RPMI8226 (cell line): Measurements from ENCODE around the gene MCCC1.
"Not testable (repeated sequence)": the region's sequence is repeated elsewhere in the genome, so short reads cannot be mapped to it uniquely, and the experiment has no call there.

Source experiments
- DNase-seq: peaks from one replicate; pipeline ENCODE4 v3.0.0-alpha.2; 2015

MCCC1 gene

DNA sequence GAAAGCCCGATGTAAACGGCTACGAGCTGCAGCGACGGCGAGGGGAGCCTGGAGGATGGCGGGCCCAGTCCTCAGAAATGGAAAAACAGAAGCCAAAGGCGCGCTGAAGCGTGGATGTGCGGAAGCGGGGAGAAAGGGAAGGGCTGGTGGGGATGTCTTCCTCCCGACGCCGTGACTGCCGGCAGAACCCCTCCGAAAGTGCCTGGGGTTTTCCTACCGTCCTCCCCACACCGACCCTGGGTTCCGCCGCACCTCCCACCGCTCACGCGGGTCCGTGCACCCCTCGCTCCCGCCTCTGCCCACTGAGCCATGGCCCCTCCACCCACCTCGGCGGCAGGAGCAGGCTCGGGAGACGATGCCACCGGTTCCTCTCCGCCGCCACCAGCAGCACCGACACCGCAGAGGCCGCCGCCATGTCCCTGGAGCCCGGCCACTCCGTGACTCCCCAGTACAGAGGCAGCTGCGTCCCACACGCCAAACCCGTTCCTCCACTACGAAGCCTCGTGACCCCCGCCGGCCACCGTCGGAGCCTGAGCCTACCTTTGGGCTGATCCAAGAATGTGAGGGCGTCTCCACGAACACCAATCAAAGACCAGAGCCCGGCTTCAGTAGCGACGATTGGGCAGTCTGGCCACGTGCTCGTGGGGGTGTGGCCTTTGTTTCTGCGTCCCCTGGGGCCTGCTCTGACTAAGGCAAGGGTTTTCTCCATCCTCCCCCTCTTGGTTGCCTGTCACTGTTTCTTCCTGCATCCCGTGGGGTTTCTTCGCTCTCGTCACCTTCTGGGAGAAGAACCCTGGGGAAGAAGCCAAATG is at the start of gene MCCC1:
MCCC1 (minus strand) TSS at position 471 of the 812 bp plus-strand sequence; CDS start at position 415, 56 bp downstream.
- DNase-seq: peak; percentile 99

- no peak for DNase-seq
Measured at GRCh38 chr3:183148056-183148455, 48.8 kb upstream of the MCCC1 start.

DNA sequence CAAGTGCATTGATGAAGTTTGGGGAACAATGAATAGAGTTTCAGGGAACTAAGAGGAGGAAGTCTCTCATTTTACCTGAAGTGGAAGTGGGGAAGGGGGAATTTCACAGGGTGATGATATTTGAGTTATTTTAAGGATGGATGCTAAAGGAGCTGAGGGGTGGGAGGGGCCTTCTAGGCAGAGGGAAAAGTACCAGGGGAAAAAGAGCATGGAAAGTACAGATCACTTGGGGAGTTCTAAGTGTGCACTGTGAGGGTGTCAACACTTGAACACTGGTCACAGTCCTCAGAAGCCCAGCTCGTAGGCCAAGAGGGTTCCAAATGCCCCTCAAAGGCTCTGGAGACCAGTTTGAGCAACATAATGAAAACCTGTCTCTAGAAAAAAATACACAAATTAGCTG is 45.1 kb upstream of the MCCC1 start:
- no peak for DNase-seq

DNA sequence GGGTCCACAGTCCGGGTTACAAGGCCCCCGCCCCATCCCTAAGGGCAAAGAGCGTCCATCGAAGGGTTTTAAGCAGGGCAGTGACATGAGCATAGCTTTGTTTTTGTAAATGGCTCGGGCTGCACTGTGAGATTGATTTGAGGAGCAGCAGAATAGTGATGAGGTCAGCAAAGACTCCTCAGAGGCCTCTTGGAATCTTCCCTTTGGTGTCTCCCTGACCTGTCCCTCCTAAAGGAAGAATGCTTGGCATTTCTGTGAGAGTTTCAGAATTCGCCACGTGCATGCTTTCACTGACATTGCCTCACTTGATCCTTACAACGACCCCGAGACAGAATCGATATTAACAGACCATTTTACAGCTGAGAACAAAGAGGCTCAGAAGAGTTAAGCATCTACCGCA is 42.9 kb upstream of the MCCC1 start:
- DNase-seq: no peak

DNA sequence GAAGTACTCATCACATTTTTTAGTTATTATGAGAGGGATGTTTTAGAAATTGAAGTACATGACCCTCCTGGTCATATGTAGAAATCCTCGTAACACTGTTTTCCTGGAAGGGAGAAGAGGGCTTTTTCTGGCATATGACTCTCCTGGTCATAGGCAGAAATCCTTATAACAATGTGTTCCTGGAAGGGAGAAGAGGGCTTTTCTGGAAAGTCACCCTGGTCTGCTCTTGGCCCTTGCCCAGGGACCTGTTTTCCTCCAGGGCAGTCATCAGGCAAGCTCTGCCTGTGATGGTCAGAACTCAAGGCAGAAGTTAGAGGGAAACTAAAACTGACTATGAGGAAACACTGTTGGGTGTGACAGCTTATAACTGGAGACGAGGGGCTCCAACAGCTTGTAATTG is 35.5 kb upstream of the MCCC1 start:
- no peak for DNase-seq

- DNase-seq: no peak
Measured at GRCh38 chr3:183132409-183132808, 33.1 kb upstream of the MCCC1 start.

DNA sequence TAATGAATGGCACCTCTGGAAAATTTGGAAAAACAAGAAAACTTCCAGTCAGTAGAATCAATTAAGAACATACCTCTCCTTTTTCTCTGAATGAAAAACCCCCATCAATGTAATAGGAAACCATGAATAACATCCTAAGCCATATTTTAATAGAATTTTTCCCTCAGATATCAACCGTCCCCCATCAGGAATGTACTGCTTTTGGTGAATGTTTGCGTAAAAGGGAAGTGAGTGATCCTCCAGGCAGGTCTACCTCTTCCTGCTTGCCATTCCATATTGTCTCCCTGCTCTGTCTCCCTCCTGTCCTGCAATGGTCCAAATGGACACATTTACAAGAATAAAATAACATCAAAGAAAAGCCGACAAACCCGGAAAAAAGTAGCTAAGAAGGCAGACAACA is 32.4 kb upstream of the MCCC1 start:
- DNase-seq: no peak

DNA sequence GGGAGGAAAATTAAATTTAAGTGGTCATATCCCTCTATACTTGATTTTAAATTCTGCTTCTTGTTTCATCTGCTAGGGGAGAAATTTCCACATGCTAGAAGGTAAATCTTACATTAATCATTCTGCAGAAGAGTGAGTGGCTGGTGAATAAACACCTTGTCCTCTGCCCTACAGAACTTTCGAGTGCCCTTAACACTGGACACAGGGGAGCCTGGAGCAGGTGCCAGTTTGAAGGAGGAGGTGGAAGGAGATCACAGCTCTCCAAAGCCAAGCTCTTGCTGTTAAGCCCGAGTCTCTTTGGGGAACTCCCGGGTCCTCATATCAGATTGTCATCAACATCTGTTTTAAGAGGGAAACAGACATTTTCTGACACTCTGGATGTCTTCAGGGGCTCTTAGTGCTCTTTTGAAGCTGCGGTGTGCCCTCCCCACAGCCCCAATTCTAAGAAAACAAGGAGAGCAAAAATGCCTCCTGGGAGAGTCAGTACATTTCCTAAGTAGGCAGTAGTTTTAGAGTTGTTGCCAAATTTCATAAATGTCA is 32.0 kb upstream of the MCCC1 start:
- DNase-seq: no peak

DNA sequence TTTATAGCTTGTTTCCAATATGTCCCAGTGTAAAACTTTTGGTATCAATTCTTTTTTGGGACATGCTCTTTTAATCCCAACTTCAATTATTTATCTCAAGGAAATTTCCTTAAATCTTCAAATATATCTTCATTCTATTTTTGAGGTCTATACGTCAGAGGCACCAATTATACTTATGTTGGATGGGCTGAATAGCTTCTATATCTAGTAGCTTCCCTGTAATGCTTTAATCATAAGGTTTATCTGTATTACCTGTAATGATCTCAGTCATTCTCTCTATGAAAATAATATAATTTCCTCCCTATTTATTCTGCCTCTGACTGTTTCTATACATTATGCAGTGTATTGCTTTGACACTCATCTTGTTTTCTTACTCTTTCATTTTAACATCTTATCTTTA is 29.9 kb upstream of the MCCC1 start:
- no peak for DNase-seq

DNA sequence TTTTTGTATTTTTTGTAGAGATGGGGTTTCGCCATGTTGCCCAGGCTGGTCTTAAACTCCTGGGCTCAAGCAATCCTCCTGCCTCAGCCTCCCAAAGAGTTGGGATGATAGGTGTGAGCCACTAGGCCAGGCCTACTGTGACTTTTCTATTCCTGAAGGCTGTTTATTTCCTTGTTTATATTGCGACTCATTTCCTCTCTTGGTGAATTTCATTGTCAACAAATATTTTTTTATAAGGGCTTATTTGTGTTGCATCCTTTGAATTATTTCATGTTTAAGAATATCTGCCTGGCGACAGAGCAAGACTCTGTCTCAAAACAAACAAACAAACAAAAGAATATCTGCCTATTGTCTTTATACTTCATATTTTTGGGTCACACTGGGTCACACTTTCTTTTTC is 29.4 kb upstream of the MCCC1 start:
- DNase-seq: no peak

GRCh38 chr3:183123891-183124290 is 24.6 kb upstream of the MCCC1 start:
- no peak for DNase-seq

- DNase-seq: peak; percentile 60
Measured at GRCh38 chr3:183122257-183122932, 23.1 kb upstream of the MCCC1 start.

DNA sequence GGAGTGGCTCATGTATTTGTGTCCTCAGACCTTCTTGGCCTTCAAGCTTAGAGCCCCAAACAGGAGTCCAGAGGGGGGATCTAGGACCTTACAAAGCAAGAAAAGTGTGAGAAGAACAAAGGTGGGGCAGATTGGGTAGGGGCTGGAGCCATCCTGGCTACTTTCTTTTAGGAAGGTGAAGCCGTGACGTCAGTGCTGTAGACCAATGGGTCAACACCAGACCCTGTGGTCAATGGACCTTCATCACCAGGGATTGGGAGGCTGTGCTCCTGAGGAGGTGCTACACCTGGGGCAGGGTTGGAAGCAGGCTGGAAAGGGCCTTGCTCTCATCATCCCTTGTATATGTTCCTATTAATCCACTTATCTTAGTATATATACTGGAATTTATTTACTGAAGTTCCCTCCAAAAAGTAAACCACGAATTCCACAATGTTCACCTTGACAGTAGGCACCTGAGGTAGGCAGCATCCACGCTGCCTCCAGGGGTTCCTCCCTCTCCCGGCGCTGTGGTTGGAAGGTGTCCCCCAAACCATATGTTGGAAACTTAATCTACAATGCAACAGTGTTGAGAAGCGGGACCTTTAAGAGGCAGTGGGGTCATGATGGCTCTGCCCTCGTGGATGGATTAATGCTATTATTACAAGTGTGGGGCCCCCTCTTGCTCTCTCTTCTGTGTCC is 21.4 kb upstream of the MCCC1 start:
- no peak for DNase-seq

DNA sequence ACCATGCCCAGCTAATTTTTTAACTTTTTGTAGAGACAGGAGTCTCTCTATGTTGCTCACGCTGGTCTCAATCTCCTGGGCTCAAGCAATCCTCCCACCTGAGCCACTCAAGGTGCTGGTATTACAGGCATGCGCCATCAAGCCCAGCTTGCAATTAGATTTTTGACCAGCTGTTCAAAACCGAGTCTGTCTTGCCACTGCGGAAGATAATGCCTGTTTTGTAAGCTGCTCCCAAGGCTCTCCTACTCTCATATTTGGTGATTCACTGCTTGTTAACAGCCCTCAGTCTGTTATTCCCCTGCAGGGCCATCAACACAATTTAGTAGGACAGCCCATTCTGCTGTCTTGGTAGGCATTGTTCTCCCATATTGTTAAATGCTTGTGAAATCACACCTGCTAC is 17.8 kb upstream of the MCCC1 start:
- DNase-seq: no peak

GRCh38 chr3:183116025-183116614 is 16.8 kb upstream of the MCCC1 start:
- DNase-seq: peak; percentile 98

- DNase-seq: no peak
Measured at GRCh38 chr3:183114384-183115178, 15.3 kb upstream of the MCCC1 start.

- not testable (repeated sequence) for DNase-seq
Measured at GRCh38 chr3:183109847-183110246, 10.6 kb upstream of the MCCC1 start.

- no peak for DNase-seq
Measured at GRCh38 chr3:183108470-183108869, 9.2 kb upstream of the MCCC1 start.

DNA sequence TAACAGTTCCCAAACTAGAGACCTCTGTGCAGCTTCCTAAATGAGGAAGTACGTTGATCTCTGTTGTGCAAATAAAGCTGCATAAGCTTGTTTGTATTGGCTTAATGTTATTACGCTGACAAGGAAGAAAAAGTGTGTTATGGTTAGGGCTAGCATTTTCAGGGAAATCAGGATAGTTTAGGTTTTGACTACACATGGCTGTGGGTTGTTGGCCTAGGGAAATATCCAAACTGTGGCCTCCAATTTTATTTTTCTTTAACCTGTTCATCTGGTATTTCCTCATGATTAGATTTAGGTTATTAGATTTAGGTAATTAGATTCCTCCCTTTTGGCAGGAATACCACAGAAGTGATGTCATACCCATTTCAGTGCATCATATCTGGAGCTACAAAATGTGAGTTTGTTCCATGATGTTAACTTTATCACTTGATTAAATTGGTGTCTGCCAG is 8.7 kb upstream of the MCCC1 start:
- DNase-seq: peak; percentile 70

DNA sequence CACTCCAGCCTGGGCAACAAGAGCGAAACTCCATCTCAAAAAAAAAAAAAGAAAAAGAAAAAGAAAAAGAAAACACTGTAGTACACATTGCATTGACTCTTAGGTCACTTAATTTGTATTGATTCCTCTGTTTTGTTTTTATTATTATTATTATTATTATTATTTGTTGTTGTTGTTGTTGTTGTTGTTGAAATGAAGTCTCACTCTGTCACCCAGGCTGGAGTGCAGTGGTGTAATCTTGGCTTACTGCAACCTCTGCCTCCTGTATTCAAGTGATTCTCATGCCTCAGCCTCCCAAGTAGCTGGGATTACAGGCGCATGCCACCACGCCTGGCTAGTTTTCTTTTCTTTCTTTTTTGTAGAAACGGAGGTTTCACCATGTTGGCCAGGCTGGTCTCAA is 8.1 kb upstream of the MCCC1 start:
- not testable (repeated sequence) for DNase-seq

GRCh38 chr3:183106635-183107034 is 7.3 kb upstream of the MCCC1 start:
- DNase-seq: no peak

GRCh38 chr3:183103950-183104349 is 4.7 kb upstream of the MCCC1 start:
- DNase-seq: not testable (repeated sequence)
